Fibroblast of lung (primary cell): ENCODE data around the gene SERPINB10. TPM values are rescaled to one million over a fixed set of nuclear protein-coding genes. Genes with fewer than 3 reads are reported as not detected.

Experiments used
- DNase-seq, 2 donors: peaks; one replicate each; pipeline versions ENCODE4 v3.0.0 to v3.0.0-alpha.2; 2010; ENCODE audit warnings: low read depth in 2 of 2
- H2AFZ ChIP-seq: 2 replicates; pipeline ENCODE4 v1.5.1; 2012; ENCODE audit warnings: low read length, control low read depth, inconsistent platforms
- H3K27ac ChIP-seq: 2 replicates; pipeline ENCODE4 v1.5.1; 2011; ENCODE audit warnings: low read length, control low read depth; ENCODE audit not compliant: insufficient read depth
- H3K27me3 ChIP-seq: 2 replicates; pipeline ENCODE4 v1.5.1; 2011; ENCODE audit warnings: mild to moderate bottlenecking, low read length; ENCODE audit not compliant: control insufficient read depth, insufficient read depth
- H3K36me3 ChIP-seq: 2 replicates; pipeline ENCODE4 v1.5.1; 2011; ENCODE audit warnings: low read length; ENCODE audit not compliant: control insufficient read depth, insufficient read depth
- H3K4me1 ChIP-seq: 2 replicates; pipeline ENCODE4 v1.5.1; 2011; ENCODE audit warnings: low read length; ENCODE audit not compliant: control insufficient read depth, insufficient read depth; ENCODE audit errors: extremely low read depth
- H3K4me2 ChIP-seq: 2 replicates; pipeline ENCODE4 v1.5.1; 2011; ENCODE audit warnings: low read length, control low read depth; ENCODE audit not compliant: insufficient read depth; ENCODE audit errors: extremely low read depth
- H3K4me3 ChIP-seq, 4 experiments: fragments of 200-600 bp in 1 of 4; sonication (generic) in 1 of 4; replicated peaks in 1 of 4; 2 replicates each; pipeline ENCODE4 v1.5.1; 2011 to 2016; ENCODE audit warnings: low read length in 4 of 4, low read depth in 3 of 4, mild to moderate bottlenecking in 3 of 4, control low read depth in 2 of 4, inconsistent platforms in 1 of 4, mixed read lengths in 1 of 4; ENCODE audit not compliant: insufficient read depth in 1 of 4; ENCODE audit errors: control extremely low read depth in 1 of 4
- H3K79me2 ChIP-seq: 2 replicates; pipeline ENCODE4 v1.5.1; 2012; ENCODE audit warnings: mild to moderate bottlenecking, low read length, inconsistent platforms; ENCODE audit not compliant: control insufficient read depth, insufficient read depth
- H3K9ac ChIP-seq: 2 replicates; pipeline ENCODE4 v1.5.1; 2011; ENCODE audit warnings: mild to moderate bottlenecking, low read length, control low read depth; ENCODE audit not compliant: insufficient read depth
- H3K9me3 ChIP-seq: 2 replicates; pipeline ENCODE4 v1.5.1; 2012; ENCODE audit warnings: low read depth, low read length; ENCODE audit not compliant: control insufficient read depth, insufficient read depth
- H4K20me1 ChIP-seq: 2 replicates; pipeline ENCODE4 v1.5.1; 2011; ENCODE audit warnings: low read length; ENCODE audit not compliant: control insufficient read depth, insufficient read depth; ENCODE audit errors: extremely low read depth
- CTCF ChIP-seq, 2 donors: IDR thresholded peaks in 1 of 2; conservative IDR thresholded peaks in 1 of 2; 1 replicate in 1 of 2; 2 replicates in 1 of 2; pipeline ENCODE4 v1.5.1; 2011 to 2012; ENCODE audit warnings: low read length in 2 of 2, control low read depth in 1 of 2, inconsistent platforms in 1 of 2, low read depth in 1 of 2, mild to moderate bottlenecking in 1 of 2
- EZH2 ChIP-seq: IDR thresholded peaks from 2 replicates; pipeline ENCODE4 v1.5.1; 2012; ENCODE audit warnings: low read length, control low read depth, mild to moderate bottlenecking; ENCODE audit errors: missing control alignments
- polyA plus RNA-seq, 2 donors: library from polyadenylated mRNA; depleted of rRNA in 1 of 2; stranded (reverse) in 1 of 2; unstranded in 1 of 2; fragments of >200 nt; gene quantifications; 2 replicates each; pipeline ENCODE4 v1.2.1, GENCODE V29; 2011 to 2012; ENCODE audit warnings: missing spikeins in 1 of 2
- total RNA-seq: library from RNA; depleted of rRNA; stranded (reverse); fragments of >200 nt; gene quantifications from 2 replicates; pipeline ENCODE4 v1.2.1, GENCODE V29; 2014

Gene SERPINB10
- total and polyA plus RNA-seq, 2 donors (not counting 1 experiment from before 2014, with no cell fraction given): 0.08 TPM; not detected in 1

GRCh38 chr18:63980027-63980426 lies 72.3 kb downstream of the SERPINB10 start:
- H3K79me2 ChIP-seq: peaks cover 7% of the 10 kb centered on the region
- no peaks in the 10 kb centered on the region for H3K9me3 ChIP-seq
- no peaks in the 10 kb centered on the region for H4K20me1 ChIP-seq
- H3K36me3 ChIP-seq: peaks cover 5% of the 10 kb centered on the region
- peak overlapping the region; percentile 95 for H3K4me2 ChIP-seq
- peak overlapping the region; percentile 71 for H2AFZ ChIP-seq
- peaks cover 3% of the 10 kb centered on the region for H3K4me1 ChIP-seq
- H3K27me3 ChIP-seq: no peaks in the 10 kb centered on the region
- peak overlapping the region; percentile 58 for H3K27ac ChIP-seq
- DNase-seq: no peak
- peak overlapping the region; percentile 46 to 58 (median 54) for H3K4me3 ChIP-seq
- TF ChIP-seq CTCF (conservative IDR thresholded peaks at IDR 0.05 in 1 of 2, IDR thresholded peaks at IDR 0.05 in 1 of 2; ENCODE audit: low read depth in 1 of 2, low read length in 2 of 2) (no peak), EZH2 (no peak)
- peak overlapping the region; percentile 32 for H3K9ac ChIP-seq

GRCh38 chr18:63980896-63981460 lies 73.2 kb downstream of the SERPINB10 start:
- Histone ChIP-seq H2AFZ (no peak overlapping the region), H3K27me3 (no peaks in the 10 kb centered on the region), H3K4me1 (peaks cover 3% of the 10 kb centered on the region), H3K4me2 (no peak overlapping the region), H3K36me3 (peaks cover 5% of the 10 kb centered on the region), H3K9ac (no peak overlapping the region), H4K20me1 (no peaks in the 10 kb centered on the region), H3K27ac (no peak overlapping the region), H3K4me3 (no peak overlapping the region), H3K79me2 (peaks cover 6% of the 10 kb centered on the region), H3K9me3 (no peaks in the 10 kb centered on the region)
- TF ChIP-seq CTCF (conservative IDR thresholded peaks at IDR 0.05 in 1 of 2, IDR thresholded peaks at IDR 0.05 in 1 of 2; ENCODE audit: low read depth in 1 of 2, low read length in 2 of 2) (no peak), EZH2 (no peak)
- no peak for DNase-seq

- Histone ChIP-seq H3K36me3 (peaks cover 8% of the 10 kb centered on the region), H3K79me2 (peaks cover 6% of the 10 kb centered on the region), H3K27me3 (no peaks in the 10 kb centered on the region), H3K4me3 (no peak overlapping the region), H3K9ac (no peak overlapping the region), H3K27ac (no peak overlapping the region), H3K4me2 (no peak overlapping the region), H4K20me1 (no peaks in the 10 kb centered on the region), H3K4me1 (peaks cover 3% of the 10 kb centered on the region), H2AFZ (no peak overlapping the region), H3K9me3 (no peaks in the 10 kb centered on the region)
- no peak for DNase-seq
- TF ChIP-seq CTCF (conservative IDR thresholded peaks at IDR 0.05 in 1 of 2, IDR thresholded peaks at IDR 0.05 in 1 of 2; ENCODE audit: low read depth in 1 of 2, low read length in 2 of 2) (no peak), EZH2 (no peak)
Observed at GRCh38 chr18:63981719-63982118, 74.0 kb downstream of the SERPINB10 start.
